ENCODE measurements around the gene RTEL1. TPM values are rescaled to one million over a fixed set of nuclear protein-coding genes. Genes with fewer than 3 reads are reported as not detected.
"Not testable (repeated sequence)": the region's sequence is repeated elsewhere in the genome, so short reads cannot be mapped to it uniquely, and the experiment has no call there.

RTEL1 gene
- total RNA-seq, 2 experiments from 2014 or later, result 33.6 to 34.8 TPM

- Mint-ChIP-seq H3K36me3 (ENCODE audit: low read depth) (peaks cover 47% of the 10 kb centered on the region), H3K9me3 (peaks cover 15% of the 10 kb centered on the region), H3K4me1 (ENCODE audit: low read depth) (peaks cover 21% of the 10 kb centered on the region)
- CTCF ChIA-PET, result interaction anchor here (1.6 to 1.7 kb wide), 2 partner anchors 15 to 16 kb away, joined by 5 to 8 read pairs; partner anchors contain the start of genes ARFRP1 and ZGPAT
- H3K27ac Mint-ChIP-seq; intact Hi-C loops (cut with micrococcal nuclease); H3K4me3 Mint-ChIP-seq; DNase-seq; H3K27me3 Mint-ChIP-seq (ENCODE audit: low read depth): not testable (repeated sequence)
Measured at GRCh38 chr20:63722967-63723622, 65.0 kb downstream of the RTEL1 start.

GRCh38 chr20:63730189-63730733, 72.1 kb downstream of the RTEL1 start:
- H3K9me3 Mint-ChIP-seq; intact Hi-C loops (cut with micrococcal nuclease); H3K27ac Mint-ChIP-seq; DNase-seq; H3K27me3 Mint-ChIP-seq (ENCODE audit: low read depth): not testable (repeated sequence)
- H3K4me1 Mint-ChIP-seq (ENCODE audit: low read depth), result peaks cover 15% of the 10 kb centered on the region
- peak overlapping the region; percentile 17 for H3K4me3 Mint-ChIP-seq
- CTCF ChIA-PET, result interaction anchor here (0.6 to 0.8 kb wide), 2 partner anchors 10 to 320 kb away, joined by 3 read pairs; no protein-coding TSS in a partner anchor
- peaks cover 30% of the 10 kb centered on the region for H3K36me3 Mint-ChIP-seq (ENCODE audit: low read depth)

DNA sequence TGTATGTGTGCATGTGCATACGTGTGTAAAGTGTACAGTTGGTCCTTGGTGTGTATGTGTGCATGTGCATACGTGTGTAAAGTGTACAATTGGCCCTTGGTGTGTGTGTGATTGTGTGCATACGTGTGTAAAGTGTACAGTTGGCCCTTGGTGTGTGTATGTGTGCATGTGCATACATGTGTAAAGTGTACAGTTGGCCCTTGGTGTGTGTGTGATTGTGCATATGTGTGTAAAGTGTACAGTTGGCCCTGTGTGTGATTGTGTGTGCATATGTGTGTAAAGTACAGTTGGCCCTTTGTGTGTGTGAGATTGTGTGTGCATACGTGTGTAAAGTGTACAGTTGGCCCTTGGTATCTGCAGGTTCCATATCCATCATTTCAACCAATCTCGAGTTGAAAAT, 73.3 kb downstream of the RTEL1 start:
- intact Hi-C loops (cut with micrococcal nuclease), result no loop called here
- Mint-ChIP-seq H3K27me3 (ENCODE audit: low read depth) (no peaks in the 10 kb centered on the region), H3K4me1 (ENCODE audit: low read depth) (peaks cover 23% of the 10 kb centered on the region)

DNA sequence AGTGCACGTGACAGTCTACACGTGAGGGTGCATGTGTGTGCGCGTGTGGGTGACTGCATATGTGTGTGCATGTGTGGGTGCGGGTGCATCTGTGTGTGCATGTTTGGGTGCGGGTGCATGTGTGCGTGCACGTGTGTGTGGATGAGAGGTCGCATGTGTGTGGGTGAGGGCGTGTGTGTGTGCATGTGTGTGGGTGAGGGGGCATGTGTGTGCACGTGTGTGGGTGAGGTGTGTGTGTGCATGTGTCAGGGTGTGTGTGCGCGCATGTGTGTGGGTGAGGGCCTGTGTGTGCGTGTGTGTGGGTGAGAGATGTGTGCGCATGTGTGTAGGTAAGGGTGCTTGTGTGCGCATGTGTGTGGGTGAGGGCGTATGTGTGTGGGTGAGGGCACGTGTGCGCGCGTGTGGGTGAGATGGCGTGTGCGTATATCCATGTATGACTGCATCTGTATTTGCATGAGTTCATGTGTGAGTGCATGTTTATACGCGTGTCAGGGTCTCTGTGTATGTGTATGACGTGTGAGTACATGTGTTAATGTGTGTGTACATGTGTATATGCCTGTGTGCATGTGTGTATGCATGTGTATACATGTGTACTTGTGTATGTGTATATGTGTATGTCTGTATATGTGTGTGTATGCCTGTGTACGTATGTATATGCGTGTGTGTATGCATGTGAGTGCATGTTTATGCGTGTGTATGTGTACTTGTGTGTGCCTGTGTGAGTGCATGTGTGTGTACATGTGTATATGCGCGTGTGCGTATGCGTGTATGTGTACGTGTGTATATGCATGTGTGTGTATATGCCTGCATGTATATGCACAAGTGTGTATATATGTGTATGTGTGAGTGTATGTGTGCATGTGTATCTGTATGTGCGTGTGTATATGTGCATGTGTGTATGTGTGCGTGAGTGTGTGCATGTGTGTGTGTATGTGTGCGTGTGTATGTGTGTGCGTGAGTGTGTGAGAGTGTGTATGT, 74.3 kb downstream of the RTEL1 start:
- no peak overlapping the region for H3K4me3 Mint-ChIP-seq

More for the DNA sequence above, 73.3 kb downstream of the RTEL1 start:
- Mint-ChIP-seq H3K27ac (no peak overlapping the region), H3K9me3 (peaks cover 3% of the 10 kb centered on the region), H3K4me3 (no peak overlapping the region), H3K36me3 (ENCODE audit: low read depth) (peaks cover 27% of the 10 kb centered on the region)
- CTCF ChIA-PET, result no interaction called here
- DNase-seq, result no peak

GRCh38 chr20:63733117-63733516, 75.0 kb downstream of the RTEL1 start:
- no peaks in the 10 kb centered on the region for H3K9me3 Mint-ChIP-seq
- DNase-seq, result no peak
- peaks cover 20% of the 10 kb centered on the region for H3K36me3 Mint-ChIP-seq (ENCODE audit: low read depth)
- CTCF ChIA-PET, result interaction anchor here (0.9 kb wide), 1 partner anchor 26 kb away, joined by 3 read pairs; the partner anchor contains the start of gene ARFRP1
- H3K4me3 Mint-ChIP-seq, result no peak overlapping the region
- H3K27ac Mint-ChIP-seq, result no peak overlapping the region
- intact Hi-C loops (cut with micrococcal nuclease), result no loop called here
- H3K4me1 Mint-ChIP-seq (ENCODE audit: low read depth), result peaks cover 21% of the 10 kb centered on the region
- H3K27me3 Mint-ChIP-seq (ENCODE audit: low read depth), result no peaks in the 10 kb centered on the region

More for the DNA sequence above, 74.3 kb downstream of the RTEL1 start:
- Mint-ChIP-seq H3K27me3 (ENCODE audit: low read depth) (no peaks in the 10 kb centered on the region), H3K4me1 (ENCODE audit: low read depth) (peaks cover 25% of the 10 kb centered on the region), H3K27ac (no peak overlapping the region), H3K9me3 (no peaks in the 10 kb centered on the region), H3K36me3 (ENCODE audit: low read depth) (peaks cover 20% of the 10 kb centered on the region)
- CTCF ChIA-PET, result interaction anchor here (0.9 kb wide), 1 partner anchor 25 kb away, joined by 3 read pairs; the partner anchor contains the start of gene ARFRP1
- intact Hi-C loops (cut with micrococcal nuclease), result no loop called here
- no peak for DNase-seq

DNA sequence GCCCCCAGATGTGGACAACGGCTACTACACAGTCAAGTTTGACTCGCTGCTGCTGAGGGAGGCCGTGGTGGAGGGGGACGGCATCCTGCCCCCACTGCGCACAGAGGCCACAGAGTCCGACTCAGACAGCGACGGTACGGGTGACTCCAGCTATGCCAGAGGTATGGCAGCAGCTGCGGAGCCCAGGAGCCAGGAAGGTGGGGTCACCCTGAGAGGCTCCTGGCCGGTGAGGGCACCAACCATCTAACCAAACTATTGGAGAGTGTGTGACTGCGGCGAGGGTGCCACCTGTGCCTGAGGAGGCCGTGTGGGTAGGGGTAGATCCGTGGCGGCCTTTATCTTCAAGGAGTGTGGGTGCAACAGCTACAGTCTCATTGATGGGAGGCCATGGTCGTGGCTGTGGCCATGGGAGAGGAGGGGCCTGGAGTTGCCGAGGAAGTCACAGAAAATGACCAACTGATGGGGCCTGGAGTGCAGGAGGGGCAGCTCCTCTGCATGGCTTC, 75.5 kb downstream of the RTEL1 start:
- CTCF ChIA-PET, result interaction anchor here (0.6 to 0.9 kb wide), 2 partner anchors 13 to 26 kb away, joined by 3 to 5 read pairs; partner anchors contain the start of gene ARFRP1
- Mint-ChIP-seq H3K9me3 (no peaks in the 10 kb centered on the region), H3K27me3 (ENCODE audit: low read depth) (no peaks in the 10 kb centered on the region), H3K27ac (no peak overlapping the region), H3K36me3 (ENCODE audit: low read depth) (peaks cover 16% of the 10 kb centered on the region), H3K4me3 (no peak overlapping the region), H3K4me1 (ENCODE audit: low read depth) (peaks cover 24% of the 10 kb centered on the region)
- DNase-seq, result no peak
- intact Hi-C loops (cut with micrococcal nuclease), result no loop called here

- CTCF ChIA-PET, result interaction anchor here (0.6 kb wide), 1 partner anchor 14 kb away, joined by 5 read pairs; no protein-coding TSS in a partner anchor
- H3K27me3 Mint-ChIP-seq (ENCODE audit: low read depth), result no peaks in the 10 kb centered on the region
- H3K4me1 Mint-ChIP-seq (ENCODE audit: low read depth), result peaks cover 24% of the 10 kb centered on the region
- H3K36me3 Mint-ChIP-seq (ENCODE audit: low read depth), result peaks cover 14% of the 10 kb centered on the region
- no peak overlapping the region for H3K4me3 Mint-ChIP-seq
- H3K9me3 Mint-ChIP-seq, result no peaks in the 10 kb centered on the region
- no peak for DNase-seq
- H3K27ac Mint-ChIP-seq, result no peak overlapping the region
- intact Hi-C loops (cut with micrococcal nuclease), result no loop called here
Measured at GRCh38 chr20:63734111-63734945, 76.2 kb downstream of the RTEL1 start.

DNA sequence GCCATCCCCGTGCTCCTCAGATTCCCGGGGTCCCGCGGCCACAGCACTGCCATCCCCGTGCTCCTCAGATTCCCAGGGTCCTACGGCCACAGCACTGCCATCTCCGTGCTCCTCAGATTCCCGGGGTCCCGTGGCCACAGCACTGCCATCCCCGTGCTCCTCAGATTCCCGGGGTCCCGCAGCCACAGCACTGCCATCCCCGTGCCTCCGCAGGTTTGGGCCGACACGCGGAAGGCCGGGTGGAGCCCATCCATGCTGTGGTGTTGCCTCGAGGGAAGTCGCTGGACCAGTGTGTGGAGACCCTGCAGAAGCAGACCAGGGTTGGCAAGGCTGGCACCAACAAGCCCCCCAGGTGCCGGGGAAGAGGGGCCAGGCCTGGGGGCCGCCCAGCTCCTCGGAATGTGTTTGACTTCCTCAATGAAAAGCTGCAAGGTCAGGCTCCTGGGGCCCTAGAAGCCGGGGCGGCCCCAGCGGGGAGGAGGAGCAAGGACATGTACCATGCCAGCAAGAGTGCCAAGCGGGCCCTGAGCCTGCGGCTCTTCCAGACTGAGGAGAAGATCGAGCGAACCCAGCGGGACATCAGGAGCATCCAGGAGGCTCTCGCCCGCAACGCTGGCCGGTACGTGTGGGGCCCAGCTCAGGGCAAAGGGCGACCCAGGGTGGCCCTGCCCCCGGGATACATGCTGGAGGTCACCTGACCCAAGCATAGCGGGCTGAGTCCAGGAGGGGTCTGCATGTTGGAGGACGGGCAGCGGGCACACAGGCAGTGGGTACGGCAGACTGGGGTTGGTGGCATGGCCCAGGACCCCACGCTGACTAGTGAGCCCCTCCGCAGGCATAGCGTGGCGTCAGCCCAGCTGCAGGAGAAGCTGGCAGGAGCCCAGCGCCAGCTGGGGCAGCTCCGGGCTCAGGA, 77.1 kb downstream of the RTEL1 start:
- Mint-ChIP-seq H3K27ac (no peak overlapping the region), H3K27me3 (ENCODE audit: low read depth) (no peaks in the 10 kb centered on the region), H3K4me3 (no peak overlapping the region), H3K4me1 (ENCODE audit: low read depth) (peaks cover 24% of the 10 kb centered on the region), H3K36me3 (ENCODE audit: low read depth) (peaks cover 12% of the 10 kb centered on the region), H3K9me3 (no peaks in the 10 kb centered on the region)
- no peak for DNase-seq
- CTCF ChIA-PET, result interaction anchor here (1.7 to 2.7 kb wide), 2 partner anchors 27 to 93 kb away, joined by 4 to 15 read pairs; partner anchors contain the start of genes ARFRP1 and ZGPAT
- intact Hi-C loops (cut with micrococcal nuclease), result loop anchor here (5.0 kb wide), 2 partner anchors 108 to 342 kb away; partner anchors contain the start of genes GMEB2 and RGS19

DNA sequence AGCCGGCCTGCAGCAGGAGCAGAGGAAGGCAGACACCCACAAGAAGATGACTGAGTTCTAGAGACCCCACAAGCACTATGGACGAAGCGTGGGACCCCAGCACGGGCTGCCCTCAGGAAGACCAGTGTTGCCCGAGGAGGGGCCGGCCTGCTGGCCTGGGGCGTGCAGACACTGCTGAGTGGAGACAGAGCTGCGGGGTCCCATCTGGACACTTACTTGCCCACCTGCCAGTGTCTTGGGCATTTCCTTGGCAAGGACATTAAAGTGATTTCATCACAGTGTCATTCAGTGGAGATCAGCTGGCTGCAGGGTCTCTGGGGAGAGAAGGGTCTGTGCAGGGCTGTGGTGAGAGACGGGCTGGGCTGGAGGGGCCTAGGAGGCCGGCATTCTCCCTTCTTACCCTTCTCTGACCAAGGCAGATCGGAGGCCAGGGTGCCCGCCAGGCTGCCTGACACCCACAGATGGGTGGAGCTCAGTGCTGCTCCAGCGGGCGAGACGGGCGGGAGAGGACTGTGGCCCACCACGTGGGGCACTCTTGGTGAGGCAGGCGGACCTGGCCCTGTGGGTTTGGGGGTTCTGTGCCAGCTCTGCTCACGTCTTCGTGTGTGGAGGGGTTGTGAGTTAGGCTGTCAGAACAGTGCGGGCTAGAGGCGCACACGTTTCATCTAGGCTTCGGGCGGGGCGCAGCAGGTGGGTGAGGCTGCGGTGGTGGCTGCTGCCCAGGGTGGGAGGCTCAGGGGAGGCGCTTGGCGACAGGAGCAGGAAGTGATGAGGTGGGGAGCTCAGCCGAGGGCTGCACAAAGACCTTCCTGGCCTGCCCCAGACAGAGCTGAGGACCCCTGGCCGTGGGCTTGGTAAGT, 78.0 kb downstream of the RTEL1 start, which contains the start of gene LIME1:
Gene LIME1 (plus strand): TSS at position 806 of the 860 bp plus-strand sequence. CDS start 886 bp downstream, outside the sequence.
- DNase-seq, result peak; percentile 50
- CTCF ChIA-PET, result interaction anchor here (1.0 to 2.7 kb wide), 4 partner anchors 11 to 94 kb away, joined by 3 to 15 read pairs (median 4); partner anchors contain the start of genes ARFRP1 and ZGPAT
- Mint-ChIP-seq H3K36me3 (ENCODE audit: low read depth) (peaks cover 10% of the 10 kb centered on the region), H3K9me3 (no peaks in the 10 kb centered on the region), H3K27ac (no peak within 1 kb of the TSS), H3K4me1 (ENCODE audit: low read depth) (peaks cover 24% of the 10 kb centered on the region), H3K4me3 (no peak within 1 kb of the TSS), H3K27me3 (ENCODE audit: low read depth) (no peaks in the 10 kb centered on the region)
- intact Hi-C loops (cut with micrococcal nuclease), result loop anchor here (1.0 to 5.0 kb wide), 5 partner anchors 8 to 341 kb away; partner anchors contain the start of genes ARFRP1, GMEB2, RGS19 and TPD52L2
